Aorta (tissue), 5 donors: Measurements from ENCODE around the gene CACNA1S. TPM values are rescaled to one million over a fixed set of nuclear protein-coding genes. Genes with fewer than 3 reads are reported as not detected.

Experiments
- ATAC-seq: fragments of 200-7000 bp; cut with Tn5 transposase; one replicate; pipeline ENCODE4 v1.9.1; 2022; ENCODE audit warnings: moderate library complexity; ENCODE audit not compliant: low FRiP score
- DNase-seq, 2 donors: peaks; one replicate each; pipeline ENCODE4 v3.0.0-alpha.2; 2020
- H3K27ac ChIP-seq, 2 donors: one replicate each; pipeline ENCODE4 v1.5.1; 2013; ENCODE audit warnings: low read length in 2 of 2, mild to moderate bottlenecking in 2 of 2, moderate library complexity in 2 of 2, control low read depth in 1 of 2, inconsistent platforms in 1 of 2, low read depth in 1 of 2
- H3K27me3 ChIP-seq, 2 donors: one replicate each; pipeline ENCODE4 v1.6.1; 2013; ENCODE audit warnings: control low read depth in 1 of 2, low read length in 1 of 2, mild to moderate bottlenecking in 1 of 2, moderate library complexity in 1 of 2; ENCODE audit not compliant: insufficient read depth in 2 of 2, control insufficient read depth in 1 of 2
- H3K36me3 ChIP-seq, 2 donors: one replicate each; pipeline ENCODE4 v1.6.1; 2013; ENCODE audit warnings: control low read depth in 1 of 2, low read length in 1 of 2, mild to moderate bottlenecking in 1 of 2; ENCODE audit not compliant: insufficient read depth in 2 of 2, control insufficient read depth in 1 of 2
- H3K4me1 ChIP-seq, 2 donors: one replicate each; pipeline ENCODE4 v1.6.1; 2013; ENCODE audit warnings: low read length in 2 of 2, control low read depth in 1 of 2, mild to moderate bottlenecking in 1 of 2, moderate library complexity in 1 of 2; ENCODE audit not compliant: insufficient read depth in 2 of 2, control insufficient read depth in 1 of 2
- H3K4me3 ChIP-seq, 2 donors: one replicate each; pipeline ENCODE4 v1.5.1; 2013; ENCODE audit warnings: low read length in 2 of 2, control low read depth in 1 of 2, mild to moderate bottlenecking in 1 of 2
- H3K9me3 ChIP-seq: one replicate; pipeline ENCODE4 v1.6.1; 2013; ENCODE audit warnings: mild to moderate bottlenecking, low read length; ENCODE audit not compliant: control insufficient read depth
- WGBS, 2 donors: extraction: QIAGEN DNeasy Blood & Tissue Kit; methylation state at CpG; one replicate each; pipeline ENCODE4 v1.1.7; 2013; 5-methylcytosine and 5-hydroxymethylcytosine counted together
- intact Hi-C, 2 donors: fragments of 100-400 bp; cut with DNase I; formaldehyde crosslinking; loops; one replicate each; pipeline versions ENCODE4 v1.14.2 to v1.15.0; 2022
- polyA plus RNA-seq, 2 donors: library from polyadenylated mRNA; stranded (reverse); fragments of 200-250 nt; gene quantifications; one replicate each; pipeline ENCODE4 v1.2.3, GENCODE V29; 2013
- total RNA-seq, 2 donors: library from RNA; stranded (reverse); fragmentation: NEBNext Ultra II Directional; extraction: Animal tissue kit (Norgen Biotek cat#: 25700); gene quantifications; one replicate each; pipeline ENCODE4 v1.2.1, GENCODE V29; 2021
- donor health status: healthy with polysubstance abuse.
- donor health status: Bipolar disorder and iron deficiency.
- donor health status: DM: no; HTN: no; CAD: no.
- donor health status: DM: no; HTN: no; CAD: no.
- donor health status: DM: yes; HTN: yes; CAD: no.

The CACNA1S gene
- total and polyA plus RNA-seq, 4 donors: not detected

DNA sequence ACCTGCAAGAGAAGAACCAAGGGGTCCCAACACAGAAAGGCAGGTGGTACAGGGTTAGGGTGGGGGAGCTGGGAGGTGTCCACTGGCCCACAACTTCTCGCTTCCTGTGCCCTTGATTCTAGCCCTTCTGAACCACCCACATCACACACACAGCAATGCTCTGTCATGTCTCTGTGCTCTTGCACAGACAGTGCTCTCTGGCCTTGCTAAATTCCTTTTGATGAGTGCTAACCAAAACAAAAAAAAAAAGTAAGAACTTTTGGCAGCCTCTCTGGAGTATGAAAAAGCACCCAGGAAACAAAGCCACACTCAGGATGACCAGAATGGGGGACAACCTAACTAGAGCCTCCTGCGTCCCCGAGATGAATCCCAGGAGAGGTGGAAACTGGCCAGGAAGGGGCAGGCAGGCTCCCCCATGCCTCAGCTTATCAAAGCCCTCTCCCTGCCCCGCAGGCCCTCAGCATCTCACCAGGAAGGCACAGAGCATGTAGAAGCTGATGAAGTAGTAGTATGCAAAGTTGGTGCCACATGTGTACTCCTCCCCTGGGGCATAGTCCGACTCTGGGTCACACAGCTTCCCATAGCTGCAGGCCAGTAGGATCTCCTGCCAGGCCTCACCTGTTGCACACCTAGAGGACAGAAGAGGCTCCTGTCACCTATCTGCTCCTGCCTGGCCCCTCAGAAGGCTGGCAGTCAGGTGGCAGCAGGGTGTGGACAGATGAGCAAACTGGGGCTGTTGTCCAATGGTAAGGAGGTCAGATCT is 61.5 kb downstream of the CACNA1S start:
- DNase-seq: no peak
- WGBS, 2 donors: 68 to 69% methylated on average over 5 of the region's 5 CpGs
- ATAC-seq: no peak

DNA sequence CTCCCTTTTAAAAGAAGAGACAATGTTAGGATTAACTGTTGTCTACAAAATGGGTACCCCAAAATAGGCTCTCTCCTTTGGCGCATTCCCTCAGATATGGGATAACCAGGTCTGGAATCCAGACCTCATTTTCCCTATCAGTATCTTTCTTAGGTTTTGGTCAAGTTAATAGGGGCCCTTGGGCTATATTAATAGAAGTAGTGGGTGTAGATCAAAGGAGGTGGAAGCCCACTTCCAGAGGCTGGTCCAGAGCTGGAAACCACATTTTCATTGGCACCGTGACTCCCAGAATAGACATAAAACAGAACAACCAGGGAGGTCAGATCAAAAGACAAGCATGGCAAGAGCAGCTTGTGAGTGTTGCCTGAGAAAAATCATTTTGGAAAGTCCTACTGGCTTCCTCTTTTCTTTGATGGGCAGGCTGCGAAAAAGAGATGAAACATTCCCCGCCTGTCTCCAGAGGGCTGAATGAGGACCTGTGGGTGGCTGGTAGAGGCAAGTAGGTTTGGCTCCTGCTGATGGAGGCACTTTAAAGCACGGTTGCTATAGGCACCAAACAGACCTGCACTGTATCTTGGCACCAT is 62.9 kb downstream of the CACNA1S start:
- H3K4me3 ChIP-seq: no peak overlapping the region
- no peaks in the 10 kb centered on the region for H3K4me1 ChIP-seq
- intact Hi-C loops: loop anchor here in 1 of 2 donors (5.0 kb wide), 1 partner anchor 63 kb away; the partner anchor contains the start of gene CACNA1S
- ATAC-seq (no peak), DNase-seq (no peak)
- WGBS, 2 donors: 94 to 95% methylated on average over 5 of the region's 5 CpGs
- no peaks in the 10 kb centered on the region for H3K27me3 ChIP-seq
- H3K36me3 ChIP-seq: no peaks in the 10 kb centered on the region
- H3K27ac ChIP-seq: no peak overlapping the region
- no peaks in the 10 kb centered on the region for H3K9me3 ChIP-seq

More for the DNA sequence above, 61.5 kb downstream of the CACNA1S start:
- no peak overlapping the region for H3K27ac ChIP-seq
- no peak overlapping the region for H3K4me3 ChIP-seq
- no peaks in the 10 kb centered on the region for H3K4me1 ChIP-seq
- H3K27me3 ChIP-seq: no peaks in the 10 kb centered on the region
- no peaks in the 10 kb centered on the region for H3K9me3 ChIP-seq
- intact Hi-C loops: no loop called here
- H3K36me3 ChIP-seq: no peaks in the 10 kb centered on the region

GRCh38 chr1:201048521-201048920 is 63.7 kb downstream of the CACNA1S start:
- H3K9me3 ChIP-seq: no peaks in the 10 kb centered on the region
- H3K4me1 ChIP-seq: no peaks in the 10 kb centered on the region
- no peak for ATAC-seq
- H3K4me3 ChIP-seq: no peak overlapping the region
- no peaks in the 10 kb centered on the region for H3K36me3 ChIP-seq
- no peak overlapping the region for H3K27ac ChIP-seq
- intact Hi-C loops: loop anchor here in 1 of 2 donors (5.0 kb wide), 1 partner anchor 64 kb away; the partner anchor contains the start of gene CACNA1S
- no peaks in the 10 kb centered on the region for H3K27me3 ChIP-seq
- WGBS, 2 donors: 71 to 76% methylated on average over 13 of the region's 13 CpGs
- no peak for DNase-seq

DNA sequence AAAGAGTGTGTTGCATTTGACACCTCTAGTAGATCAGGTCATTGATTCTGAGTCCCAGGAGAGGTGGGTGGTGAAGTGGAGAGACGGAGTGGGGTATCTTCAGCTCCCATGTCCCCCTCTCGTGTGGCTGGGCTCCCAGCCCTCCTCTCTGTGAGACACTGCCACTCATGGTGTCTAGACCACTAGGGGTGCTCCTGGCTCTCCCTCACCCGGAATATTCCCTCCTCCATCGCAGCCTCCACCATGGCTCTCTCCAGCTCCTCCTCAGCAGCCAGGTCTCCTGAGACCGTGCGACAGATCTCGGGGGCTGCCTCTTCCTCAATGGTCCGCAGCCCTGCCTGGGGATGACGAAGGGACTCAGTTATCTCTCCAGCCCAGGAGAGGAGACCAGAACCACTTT is 68.1 kb downstream of the CACNA1S start:
- no peaks in the 10 kb centered on the region for H3K36me3 ChIP-seq
- 91 to 92% methylated on average over 9 of the region's 9 CpGs for WGBS, 2 donors
- no peak overlapping the region for H3K27ac ChIP-seq
- no peak for ATAC-seq
- H3K27me3 ChIP-seq: no peaks in the 10 kb centered on the region
- H3K4me3 ChIP-seq: no peak overlapping the region
- intact Hi-C loops: loop anchor here (5.0 kb wide), 2 partner anchors 72 to 487 kb away; no protein-coding TSS in a partner anchor
- H3K9me3 ChIP-seq: no peaks in the 10 kb centered on the region
- no peaks in the 10 kb centered on the region for H3K4me1 ChIP-seq
- peak in 1 of 2 donors; percentile 50 for DNase-seq

DNA sequence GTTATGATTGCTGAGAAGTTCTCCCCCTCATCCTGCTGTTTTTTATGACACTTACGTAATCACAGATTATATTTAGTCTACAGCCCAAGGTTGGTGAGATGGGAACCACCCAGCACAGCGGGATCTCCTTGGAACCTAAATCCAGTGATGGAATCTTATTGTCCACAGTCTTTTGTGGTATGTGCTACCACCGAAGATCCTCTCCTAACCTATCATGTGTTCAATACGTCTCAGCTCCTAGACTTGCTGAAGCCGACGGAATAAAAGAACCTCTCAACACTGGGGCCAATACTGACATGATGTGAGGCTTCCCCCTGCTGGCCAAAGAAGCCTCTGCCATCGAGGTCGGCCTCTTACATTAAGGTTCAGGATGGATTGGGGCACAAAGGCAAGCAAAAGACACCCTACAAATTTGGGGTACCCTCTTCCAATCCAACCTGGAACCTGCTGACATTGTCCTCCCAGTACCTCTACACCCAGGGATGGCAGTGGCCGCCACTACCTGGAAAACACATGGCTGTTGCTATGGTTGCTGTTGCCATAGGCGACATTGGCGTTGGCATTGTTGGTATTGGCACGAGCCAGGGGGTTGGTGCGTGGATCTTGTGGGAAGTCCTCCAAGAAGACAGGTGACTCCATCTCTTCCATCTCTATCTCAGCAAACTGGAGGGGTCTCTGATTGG is 69.3 kb downstream of the CACNA1S start:
- no peaks in the 10 kb centered on the region for H3K27me3 ChIP-seq
- H3K27ac ChIP-seq: no peak overlapping the region
- WGBS, 2 donors: 25 to 30% methylated on average over 13 of the region's 13 CpGs
- H3K4me1 ChIP-seq: no peaks in the 10 kb centered on the region
- peak; percentile 85 for ATAC-seq
- DNase-seq: peak in 1 of 2 donors; percentile 64
- H3K36me3 ChIP-seq: no peaks in the 10 kb centered on the region
- intact Hi-C loops: loop anchor here (2.0 to 5.0 kb wide), 3 partner anchors 70 to 486 kb away; no protein-coding TSS in a partner anchor
- no peak overlapping the region for H3K4me3 ChIP-seq
- no peaks in the 10 kb centered on the region for H3K9me3 ChIP-seq

GRCh38 chr1:201041011-201041410 is 71.2 kb downstream of the CACNA1S start:
- no peaks in the 10 kb centered on the region for H3K36me3 ChIP-seq
- no peak overlapping the region for H3K4me3 ChIP-seq
- peak in 1 of 2 donors; percentile 71 for DNase-seq
- H3K27ac ChIP-seq: no peak overlapping the region
- no peaks in the 10 kb centered on the region for H3K4me1 ChIP-seq
- WGBS, 2 donors: 93 to 98% methylated on average over 2 of the region's 2 CpGs
- ATAC-seq: no peak
- intact Hi-C loops: loop anchor here (5.0 kb wide), 2 partner anchors 69 to 484 kb away; no protein-coding TSS in a partner anchor
- no peaks in the 10 kb centered on the region for H3K27me3 ChIP-seq
- no peaks in the 10 kb centered on the region for H3K9me3 ChIP-seq

- DNase-seq: peak in 1 of 2 donors; percentile 53
- H3K4me3 ChIP-seq: no peak overlapping the region
Observed at GRCh38 chr1:201039876-201040275, 72.3 kb downstream of the CACNA1S start.

GRCh38 chr1:201039418-201039817 is 72.8 kb downstream of the CACNA1S start:
- DNase-seq (peak in 1 of 2 donors; percentile 47), ATAC-seq (no peak)
- WGBS, 2 donors: 96 to 97% methylated on average over 2 of the region's 2 CpGs
- H3K9me3 ChIP-seq: no peaks in the 10 kb centered on the region
- H3K27me3 ChIP-seq: no peaks in the 10 kb centered on the region
- no peak overlapping the region for H3K27ac ChIP-seq
- H3K36me3 ChIP-seq: no peaks in the 10 kb centered on the region
- H3K4me1 ChIP-seq: no peaks in the 10 kb centered on the region
- H3K4me3 ChIP-seq: no peak overlapping the region
- intact Hi-C loops: no loop called here

More at GRCh38 chr1:201039876-201040275, 72.3 kb downstream of the CACNA1S start:
- WGBS, 2 donors: 76 to 80% methylated on average over 5 of the region's 5 CpGs
- intact Hi-C loops: loop anchor here (5.0 kb wide), 2 partner anchors 68 to 483 kb away; no protein-coding TSS in a partner anchor
- H3K36me3 ChIP-seq: no peaks in the 10 kb centered on the region
- no peaks in the 10 kb centered on the region for H3K9me3 ChIP-seq
- ATAC-seq: no peak
- H3K4me1 ChIP-seq: no peaks in the 10 kb centered on the region
- H3K27ac ChIP-seq: no peak overlapping the region
- no peaks in the 10 kb centered on the region for H3K27me3 ChIP-seq
